CD4-positive, alpha-beta memory T cell (primary cell): Measurements from ENCODE around the gene MR1. TPM values are rescaled to one million over a fixed set of nuclear protein-coding genes. Genes with fewer than 3 reads are reported as not detected.

ENCODE experiments used
- CTCF ChIA-PET: fragments of 350-600 bp; sonication (Branson Sonifier 250); formaldehyde crosslinking; loops from one replicate; lab custom pipeline; 2021; ENCODE audit warnings: inconsistent platforms; ENCODE audit not compliant: partially characterized antibody; lab: Charles Lee
- POLR2A ChIA-PET: fragments of 350-600 bp; sonication (Branson Sonifier 250); formaldehyde crosslinking; loops from one replicate; lab custom pipeline; 2021; ENCODE audit not compliant: partially characterized antibody; lab: Charles Lee
- DNase-seq, 5 donors: peaks; one replicate each; pipeline versions ENCODE4 v3.0.0 to v3.0.0-alpha.2; 2020 to 2022; ENCODE audit warnings: mixed read lengths in 1 of 5
- H3K27ac ChIP-seq: one replicate; pipeline ENCODE4 v1.7.0; 2013; ENCODE audit warnings: low read depth, low read length
- H3K27me3 ChIP-seq: 2 replicates; pipeline ENCODE4 v1.7.0; 2013; ENCODE audit warnings: mild to moderate bottlenecking, low read length, moderate library complexity; ENCODE audit not compliant: insufficient read depth
- H3K36me3 ChIP-seq: 2 replicates; pipeline ENCODE4 v1.7.0; 2013; ENCODE audit warnings: mild to moderate bottlenecking, low read length, moderate library complexity; ENCODE audit not compliant: insufficient read depth
- H3K4me1 ChIP-seq: 2 replicates; pipeline ENCODE4 v1.7.0; 2013; ENCODE audit warnings: mild to moderate bottlenecking, low read length, moderate library complexity; ENCODE audit not compliant: insufficient read depth
- H3K4me3 ChIP-seq, 2 donors: one replicate each; pipeline ENCODE4 v1.7.0; 2013; ENCODE audit warnings: low read length in 2 of 2, mild to moderate bottlenecking in 1 of 2
- H3K9me3 ChIP-seq, 2 donors: one replicate each; pipeline ENCODE4 v1.7.0; 2013; ENCODE audit warnings: low read length in 2 of 2, control low read depth in 1 of 2; ENCODE audit not compliant: control insufficient read depth in 1 of 2
- H3K27ac Mint-ChIP-seq, 7 donors: one replicate each; pipeline ENCODE4 v1.8.0; 2020 to 2021; ENCODE audit warnings: mixed read lengths in 7 of 7, mild to moderate bottlenecking in 6 of 7, inconsistent platforms in 3 of 7, moderate library complexity in 3 of 7
- H3K27me3 Mint-ChIP-seq, 2 donors: one replicate each; pipeline ENCODE4 v1.8.0; 2020 to 2021; ENCODE audit warnings: mixed read lengths in 2 of 2
- H3K36me3 Mint-ChIP-seq, 2 donors: one replicate each; pipeline ENCODE4 v1.8.0; 2020 to 2021; ENCODE audit warnings: mixed read lengths in 2 of 2, inconsistent platforms in 1 of 2, mild to moderate bottlenecking in 1 of 2
- H3K4me1 Mint-ChIP-seq, 4 donors: one replicate each; pipeline ENCODE4 v1.8.0; 2020 to 2021; ENCODE audit warnings: mixed read lengths in 4 of 4, mild to moderate bottlenecking in 1 of 4
- H3K4me3 Mint-ChIP-seq, 8 donors: one replicate each; pipeline ENCODE4 v1.8.0; 2020 to 2021; ENCODE audit warnings: mixed read lengths in 8 of 8, mild to moderate bottlenecking in 7 of 8, moderate library complexity in 6 of 8, inconsistent platforms in 3 of 8
- H3K9me3 Mint-ChIP-seq, 8 donors: one replicate each; pipeline ENCODE4 v1.8.0; 2020 to 2021; ENCODE audit warnings: mixed read lengths in 8 of 8, mild to moderate bottlenecking in 5 of 8, inconsistent platforms in 3 of 8, moderate library complexity in 1 of 8
- intact Hi-C: fragments of 100-400 bp; cut with micrococcal nuclease; formaldehyde crosslinking; loops from one replicate; pipeline ENCODE4 v1.15.1; 2023
- polyA plus RNA-seq, 2 donors: library from polyadenylated mRNA; unstranded; fragments of 300-500 nt; fragmentation: Illumina TruSeq; gene quantifications; one replicate each; pipeline ENCODE4 v1.2.3, GENCODE V29; 2021
- total RNA-seq, 2 experiments: library from RNA; stranded (reverse); gene quantifications; one replicate each; pipeline ENCODE4 v1.2.3, GENCODE V29; 2021

Gene MR1
- total and polyA plus RNA-seq, 4 experiments from 2014 or later: 31.5 to 38.6 (median 32.5) TPM

DNA sequence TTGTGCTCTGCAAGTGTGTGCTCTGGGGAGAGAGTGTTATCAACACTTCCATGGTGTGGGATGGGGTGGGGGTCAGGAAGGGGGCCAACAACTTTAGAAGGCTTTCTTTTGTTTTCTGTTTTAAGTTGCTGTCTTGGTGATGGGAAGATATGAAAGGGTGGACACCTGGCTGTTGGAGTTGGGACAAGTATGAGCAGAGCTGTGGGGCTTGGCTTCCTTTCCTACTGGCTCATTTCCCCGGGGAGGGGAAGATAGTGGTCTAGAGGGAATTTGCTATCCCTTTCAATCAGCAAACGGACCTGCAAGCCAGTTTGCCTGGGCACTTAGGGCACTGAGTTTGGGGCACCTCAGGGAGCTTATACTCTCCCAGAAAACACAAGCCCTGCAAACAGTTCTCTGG, 73.9 kb downstream of the MR1 start:
- peak overlapping the region in 3 of 7 donors; percentile 13 to 94 (median 92) for H3K27ac Mint-ChIP-seq
- peak overlapping the region in 1 of 8 donors; percentile 21 for H3K4me3 Mint-ChIP-seq
- Histone ChIP-seq H3K4me3 (no peak overlapping the region), H3K27me3 (no peaks in the 10 kb centered on the region), H3K27ac (no peak overlapping the region), H3K4me1 (peaks cover 36% of the 10 kb centered on the region), H3K36me3 (no peaks in the 10 kb centered on the region), H3K9me3 (no peaks in the 10 kb centered on the region)
- DNase-seq: no peak
- H3K36me3 Mint-ChIP-seq: peaks cover 0 to 3% of the 10 kb centered on the region in 2 donors
- ChIA-PET POLR2A (interaction anchor here (4.8 to 14.7 kb wide), 2 partner anchors 17 to 34 kb away, joined by 31 to 508 read pairs; partner anchors contain the start of gene IER5), CTCF (interaction anchor here (0.8 to 5.7 kb wide), 5 partner anchors 10 to 58 kb away, joined by 3 to 38 read pairs (median 4); no protein-coding TSS in a partner anchor)
- H3K27me3 Mint-ChIP-seq: no peaks in the 10 kb centered on the region
- H3K4me1 Mint-ChIP-seq: peaks cover 18 to 48% (median 31%) of the 10 kb centered on the region in 4 donors
- no peaks in the 10 kb centered on the region for H3K9me3 Mint-ChIP-seq
- intact Hi-C loops: loop anchor here (5.0 to 10.0 kb wide), 2 partner anchors 920 to 1153 kb away; partner anchors contain the start of gene CEP350

DNA sequence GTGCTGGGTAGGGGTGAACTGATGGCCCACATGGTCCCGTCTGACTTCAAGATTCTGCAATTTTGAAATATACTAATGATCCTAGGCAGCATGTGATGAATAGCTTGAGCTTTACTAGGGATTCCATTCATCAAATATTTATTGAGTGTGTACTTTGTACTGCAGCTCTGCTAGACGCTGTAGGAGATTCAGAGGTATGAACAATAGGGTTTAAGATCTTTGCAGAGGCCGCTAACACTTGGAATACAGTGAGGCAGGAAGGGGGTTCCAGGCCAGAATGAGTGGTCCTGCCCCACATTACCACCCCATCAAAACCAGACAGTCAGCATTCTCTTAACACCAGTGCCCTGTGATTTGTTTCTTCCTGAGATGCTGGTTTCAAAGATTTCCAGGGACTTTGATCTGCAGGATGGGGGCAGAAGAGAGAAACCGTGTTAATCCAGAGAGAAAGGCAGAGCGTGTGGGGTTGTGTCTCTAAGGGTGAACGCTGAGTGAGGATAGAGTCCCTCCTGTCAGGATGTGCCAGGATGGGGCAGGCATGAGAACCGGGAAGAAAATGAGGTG, 74.6 kb downstream of the MR1 start:
- intact Hi-C loops: loop anchor here (5.0 to 10.0 kb wide), 2 partner anchors 919 to 1154 kb away; partner anchors contain the start of gene CEP350
- Histone ChIP-seq H3K9me3 (no peaks in the 10 kb centered on the region), H3K4me3 (no peak overlapping the region), H3K27ac (no peak overlapping the region), H3K27me3 (no peaks in the 10 kb centered on the region), H3K36me3 (no peaks in the 10 kb centered on the region), H3K4me1 (peaks cover 29% of the 10 kb centered on the region)
- peaks cover 0 to 3% of the 10 kb centered on the region in 2 donors for H3K36me3 Mint-ChIP-seq
- peak overlapping the region in 3 of 7 donors; percentile 10 to 49 (median 34) for H3K27ac Mint-ChIP-seq
- H3K4me1 Mint-ChIP-seq: peaks cover 18 to 41% (median 27%) of the 10 kb centered on the region in 4 donors
- POLR2A ChIA-PET: interaction anchor here (14.7 kb wide), 1 partner anchor 17 kb away, joined by 508 read pairs; the partner anchor contains the start of gene IER5
- CTCF ChIA-PET: interaction anchor here (0.8 to 1.5 kb wide), 3 partner anchors 11 to 33 kb away, joined by 3 to 4 read pairs (median 3); no protein-coding TSS in a partner anchor
- no peaks in the 10 kb centered on the region for H3K27me3 Mint-ChIP-seq
- no peak for DNase-seq
- no peak overlapping the region for H3K4me3 Mint-ChIP-seq
- H3K9me3 Mint-ChIP-seq: no peaks in the 10 kb centered on the region

DNA sequence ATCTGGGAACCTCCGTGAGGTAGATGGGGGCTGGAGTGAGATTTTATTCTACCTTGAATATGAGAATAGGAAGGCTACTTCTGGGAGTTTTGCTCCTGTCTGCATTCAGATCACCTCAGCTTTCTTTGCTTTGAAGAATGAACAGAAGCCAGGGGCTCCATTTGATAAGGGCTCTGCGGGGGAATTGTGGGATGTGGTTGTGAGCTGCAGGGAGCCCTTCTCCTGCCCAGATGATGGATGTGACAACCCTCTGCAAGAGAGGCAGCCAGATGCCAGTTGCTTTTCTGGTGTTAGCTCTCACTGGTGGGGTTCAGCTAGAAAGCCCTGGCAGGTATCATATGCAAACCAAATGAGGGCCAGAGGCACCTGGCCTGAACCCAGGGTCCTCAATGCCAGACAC, 76.2 kb downstream of the MR1 start:
- Mint-ChIP-seq H3K4me1 (peaks cover 8 to 27% (median 15%) of the 10 kb centered on the region in 4 donors), H3K4me3 (no peak overlapping the region), H3K36me3 (peaks cover 0 to 3% of the 10 kb centered on the region in 2 donors), H3K27ac (peak overlapping the region in 2 of 7 donors; percentile 29 to 38), H3K9me3 (no peaks in the 10 kb centered on the region), H3K27me3 (no peaks in the 10 kb centered on the region)
- Histone ChIP-seq H3K4me1 (peaks cover 14% of the 10 kb centered on the region), H3K36me3 (no peaks in the 10 kb centered on the region), H3K9me3 (no peaks in the 10 kb centered on the region), H3K27ac (no peak overlapping the region), H3K4me3 (no peak overlapping the region), H3K27me3 (no peaks in the 10 kb centered on the region)
- intact Hi-C loops: no loop called here
- ChIA-PET POLR2A (interaction anchor here (1.1 to 14.7 kb wide), 2 partner anchors 19 to 39 kb away, joined by 3 to 508 read pairs; partner anchors contain the start of gene IER5), CTCF (interaction anchor here (1.0 to 3.0 kb wide), 2 partner anchors 32 to 34 kb away, joined by 3 to 20 read pairs; no protein-coding TSS in a partner anchor)
- DNase-seq: no peak

Other genes with a start within 250 kb of the MR1 start
- under 1 TPM; 0.12 to 0.61 TPM for gene KIAA1614, start 121.1 kb upstream of the MR1 start, total RNA-seq
- not detected for gene KIAA1614, start 121.1 kb upstream of the MR1 start, polyA plus RNA-seq
- gene STX6, start 11.1 kb upstream of the MR1 start, total RNA-seq: 10 to 100 TPM; 21.3 to 21.7 TPM
- gene STX6, start 11.1 kb upstream of the MR1 start, polyA plus RNA-seq: 10 to 100 TPM in 1 of 2 donors, 1 to 10 TPM in 1; 7.8 to 11.5 TPM
- gene IER5, start 54.7 kb downstream of the MR1 start, total RNA-seq: 10 to 100 TPM; 28.0 to 29.3 TPM
- gene IER5, start 54.7 kb downstream of the MR1 start, polyA plus RNA-seq: 10 to 100 TPM; 11.0 to 18.9 TPM